ENCODE results near the gene ZNF784. TPM values are rescaled to one million over a fixed set of nuclear protein-coding genes. Genes with fewer than 3 reads are reported as not detected.

ZNF784 gene
- total and polyA plus RNA-seq, 8 donors: 1.8 to 15.1 (median 5.5) TPM; not detected in 1

DNA sequence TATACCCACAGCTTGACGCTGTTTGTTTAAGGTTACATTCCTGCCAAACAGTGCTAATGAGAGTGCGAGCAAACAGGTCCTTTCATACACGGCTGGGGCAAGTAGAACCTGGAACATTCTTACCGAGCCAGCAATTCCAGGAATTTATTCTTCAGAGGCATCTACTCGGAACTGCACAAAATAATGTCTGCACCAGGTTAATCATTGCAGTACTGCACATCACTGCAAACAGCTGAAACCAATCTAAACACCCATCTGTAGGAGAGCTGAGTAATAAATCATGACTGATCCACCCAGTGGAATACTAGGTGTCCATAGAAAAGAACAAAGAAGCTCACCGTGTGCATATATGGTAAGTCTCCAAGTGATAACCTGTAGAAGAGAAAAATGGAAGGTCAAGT is 42.5 kb downstream of the ZNF784 start:
- H3K4me3 ChIP-seq: peak overlapping the region in 2 of 4 donors; percentile 73 to 90
- peaks cover 36 to 53% (median 47%) of the 10 kb centered on the region in 4 donors for H3K4me1 ChIP-seq
- no peaks in the 10 kb centered on the region for H3K9me3 ChIP-seq
- WGBS, 5 donors: 9 to 25% (median 14%) methylated on average over 6 of the region's 6 CpGs
- H3K27me3 ChIP-seq: peaks cover 0 to 11% (median 0%) of the 10 kb centered on the region in 3 donors
- intact Hi-C loops (cut with DNase I; ENCODE audit: low total_unique reads): no loop called here
- peak overlapping the region; percentile 92 to 96 (median 93) for H3K27ac ChIP-seq
- peak in 1 of 2 donors; percentile 56 for DNase-seq
- H3K36me3 ChIP-seq: peaks cover 16 to 27% (median 25%) of the 10 kb centered on the region in 4 donors
- TF ChIP-seq POLR2AphosphoS5 (IDR thresholded peaks at IDR 0.05) (no peak), EP300 (IDR thresholded peaks at IDR 0.05) (no peak)
- TF ChIP-seq, protein P1, sequence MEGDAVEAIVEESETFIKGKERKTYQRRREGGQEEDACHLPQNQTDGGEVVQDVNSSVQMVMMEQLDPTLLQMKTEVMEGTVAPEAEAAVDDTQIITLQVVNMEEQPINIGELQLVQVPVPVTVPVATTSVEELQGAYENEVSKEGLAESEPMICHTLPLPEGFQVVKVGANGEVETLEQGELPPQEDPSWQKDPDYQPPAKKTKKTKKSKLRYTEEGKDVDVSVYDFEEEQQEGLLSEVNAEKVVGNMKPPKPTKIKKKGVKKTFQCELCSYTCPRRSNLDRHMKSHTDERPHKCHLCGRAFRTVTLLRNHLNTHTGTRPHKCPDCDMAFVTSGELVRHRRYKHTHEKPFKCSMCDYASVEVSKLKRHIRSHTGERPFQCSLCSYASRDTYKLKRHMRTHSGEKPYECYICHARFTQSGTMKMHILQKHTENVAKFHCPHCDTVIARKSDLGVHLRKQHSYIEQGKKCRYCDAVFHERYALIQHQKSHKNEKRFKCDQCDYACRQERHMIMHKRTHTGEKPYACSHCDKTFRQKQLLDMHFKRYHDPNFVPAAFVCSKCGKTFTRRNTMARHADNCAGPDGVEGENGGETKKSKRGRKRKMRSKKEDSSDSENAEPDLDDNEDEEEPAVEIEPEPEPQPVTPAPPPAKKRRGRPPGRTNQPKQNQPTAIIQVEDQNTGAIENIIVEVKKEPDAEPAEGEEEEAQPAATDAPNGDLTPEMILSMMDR (IDR thresholded peaks at IDR 0.05): no peak

DNA sequence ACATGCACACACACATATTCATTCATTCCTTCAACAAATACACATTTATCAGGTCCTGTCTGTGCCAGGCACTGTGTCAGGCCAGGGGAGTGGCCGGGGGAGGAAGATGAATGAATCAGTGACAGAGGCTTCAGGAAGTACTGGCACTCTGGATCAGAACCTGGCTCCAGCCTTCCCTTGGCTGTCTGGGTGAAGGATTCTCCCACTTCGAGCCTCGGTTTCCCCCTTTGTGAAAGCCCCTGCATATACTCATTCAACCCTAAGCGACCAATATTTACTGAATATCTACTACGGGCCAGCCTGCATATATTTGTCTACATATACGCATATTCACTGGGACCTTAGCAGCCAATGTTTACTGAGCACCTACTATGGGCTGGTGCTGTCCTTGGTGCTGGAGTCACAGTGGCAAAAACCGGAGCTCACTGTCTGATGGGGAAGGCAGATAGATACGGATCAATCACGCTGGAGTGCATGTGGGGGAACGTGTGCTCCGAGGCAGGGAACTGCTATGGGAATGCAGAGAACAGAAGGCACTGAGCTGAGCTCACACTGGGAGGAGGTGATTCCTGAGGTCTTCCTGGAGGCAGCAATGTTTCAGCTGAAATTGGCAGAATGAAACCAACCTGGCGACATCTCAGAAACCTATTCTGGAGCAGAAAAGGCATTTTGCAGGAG is 43.1 kb downstream of the ZNF784 start:
- TF ChIP-seq, protein P1 (IDR thresholded peaks at IDR 0.05): no peak
- TF ChIP-seq POLR2A (IDR thresholded peaks at IDR 0.05): no peak
- no peak for TF ChIP-seq POLR2AphosphoS5 (IDR thresholded peaks at IDR 0.05)
- no peak for TF ChIP-seq EP300 (IDR thresholded peaks at IDR 0.05)
- peak; percentile 40 to 43 for DNase-seq
- intact Hi-C loops (cut with DNase I; ENCODE audit: low total_unique reads): no loop called here
- Histone ChIP-seq H3K27ac (peak overlapping the region; percentile 92 to 96 (median 93)), H3K27me3 (peaks cover 0 to 9% (median 0%) of the 10 kb centered on the region in 3 donors), H3K4me1 (peaks cover 30 to 47% (median 41%) of the 10 kb centered on the region in 4 donors), H3K9me3 (no peaks in the 10 kb centered on the region), H3K4me3 (peak overlapping the region; percentile 73 to 95 (median 82)), H3K36me3 (peaks cover 16 to 31% (median 29%) of the 10 kb centered on the region in 4 donors)
- 13 to 29% (median 20%) methylated on average over 10 to 12 of the region's 12 CpGs for WGBS, 5 donors

DNA sequence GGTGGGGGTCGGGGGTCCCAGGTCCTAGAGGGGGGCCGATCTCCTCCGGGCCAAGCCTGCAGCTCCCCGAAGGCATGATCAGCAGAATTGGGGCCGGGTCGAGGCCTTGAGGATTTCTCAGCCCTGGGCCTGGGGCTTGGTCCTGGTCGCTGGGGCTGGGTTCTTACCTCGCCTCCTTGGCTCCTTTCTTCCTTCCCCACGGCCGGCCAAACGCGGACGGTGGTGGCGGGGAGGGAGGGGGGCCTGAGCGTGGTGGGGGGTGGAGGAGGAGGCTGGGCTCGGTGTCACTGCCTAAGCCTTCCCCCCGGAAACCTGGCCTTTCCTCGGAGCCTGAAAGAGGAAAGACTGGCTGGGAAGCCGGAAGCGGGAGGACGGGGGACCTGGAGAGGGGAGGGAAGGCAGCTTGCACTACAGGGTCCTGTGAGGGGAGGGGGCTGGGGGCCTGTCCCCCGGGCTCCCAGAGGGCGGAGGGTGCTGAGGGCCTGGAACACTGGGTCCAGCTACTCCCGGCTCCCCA is 43.7 kb downstream of the ZNF784 start, which contains the start of gene ZNF579:
Gene ZNF579, minus strand, starts transcription at position 221 of the 517 bp plus-strand sequence. CDS start 1,209 bp downstream, outside the sequence.
- Histone ChIP-seq H3K4me1 (peaks cover 24 to 41% (median 35%) of the 10 kb centered on the region in 4 donors), H3K9me3 (no peaks in the 10 kb centered on the region), H3K4me3 (peak within 1 kb of the TSS; percentile 73 to 95 (median 82)), H3K27me3 (peaks cover 0 to 3% (median 0%) of the 10 kb centered on the region in 3 donors), H3K36me3 (peaks cover 16 to 31% (median 29%) of the 10 kb centered on the region in 4 donors), H3K27ac (peak within 1 kb of the TSS; percentile 92 to 96 (median 93))
- TF ChIP-seq EP300 (IDR thresholded peaks at IDR 0.05): no peak
- TF ChIP-seq POLR2AphosphoS5 (IDR thresholded peaks at IDR 0.05): peak; percentile 42 to 89 (median 45)
- intact Hi-C loops (cut with DNase I; ENCODE audit: low total_unique reads): no loop called here
- peak; percentile 89 to 96 for DNase-seq
- 0 to 2% (median 0%) methylated on average over 14 to 24 of the region's 24 CpGs for WGBS, 5 donors

DNA sequence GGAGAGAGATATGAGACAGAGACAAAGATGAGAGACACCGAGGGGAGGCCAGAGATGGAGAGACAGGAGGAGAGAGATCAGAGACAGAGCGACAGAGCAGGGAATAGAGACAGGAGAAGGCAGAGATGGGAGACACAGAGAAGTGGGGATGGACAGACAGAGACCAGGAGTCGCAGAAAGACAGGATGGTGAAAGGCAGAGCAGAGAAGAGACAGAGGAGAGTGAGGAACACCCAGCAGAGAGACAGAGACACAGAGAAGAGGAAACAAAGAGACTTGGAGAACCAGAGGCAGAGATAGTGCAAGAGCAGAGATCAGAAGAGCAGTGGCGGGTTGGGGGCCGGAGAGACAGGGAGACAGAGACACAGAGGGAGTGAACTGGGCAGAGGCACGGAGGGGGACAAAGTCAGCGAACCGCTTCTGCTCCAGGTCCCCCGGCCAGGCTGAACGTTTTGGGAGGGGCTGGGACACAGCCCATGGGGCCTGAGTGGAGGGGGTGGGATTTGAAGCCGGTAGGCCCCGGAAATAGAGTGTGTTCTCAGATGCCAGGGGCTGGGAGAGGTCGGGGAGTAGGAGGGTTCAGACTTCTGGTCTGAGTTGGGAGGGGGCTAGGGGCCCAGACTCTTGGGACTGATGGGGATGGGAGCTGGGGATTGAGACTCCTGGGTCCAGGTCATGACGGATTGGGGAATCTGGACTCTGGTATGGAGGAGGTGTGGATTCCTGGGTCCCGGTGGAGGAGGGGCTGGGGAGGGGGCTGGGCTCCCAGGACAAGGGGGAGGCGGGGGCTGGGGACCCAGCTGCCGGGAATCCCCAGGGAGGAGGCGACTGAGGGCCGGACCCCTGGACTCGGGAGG is 44.4 kb downstream of the ZNF784 start:
- intact Hi-C loops (cut with DNase I; ENCODE audit: low total_unique reads): no loop called here
- Histone ChIP-seq H3K36me3 (peaks cover 16 to 31% (median 29%) of the 10 kb centered on the region in 4 donors), H3K9me3 (no peaks in the 10 kb centered on the region), H3K4me1 (peaks cover 20 to 35% (median 31%) of the 10 kb centered on the region in 4 donors), H3K27ac (peak overlapping the region; percentile 92 to 96 (median 93)), H3K4me3 (peak overlapping the region; percentile 73 to 95 (median 82)), H3K27me3 (no peaks in the 10 kb centered on the region)
- 4 to 11% (median 10%) methylated on average over 15 to 20 of the region's 20 CpGs for WGBS, 5 donors
- TF ChIP-seq, protein P1 (IDR thresholded peaks at IDR 0.05): no peak
- TF ChIP-seq POLR2A (IDR thresholded peaks at IDR 0.05) (no peak), POLR2AphosphoS5 (IDR thresholded peaks at IDR 0.05) (no peak)
- DNase-seq: peak in 1 of 2 donors; percentile 72
